ENCODE data around the gene NLRP1. TPM values are rescaled to one million over a fixed set of nuclear protein-coding genes. Genes with fewer than 3 reads are reported as not detected.

The NLRP1 gene
- total and polyA plus RNA-seq, 9 of the 15 experiments (the other 6 are each of a cell fraction or from before 2014, with no cell fraction given) = 4.0 to 69.4 (median 27.7) TPM

GRCh38 chr17:5486206-5487124 is 97.8 kb downstream of the NLRP1 start, which contains the start of gene MIS12 (continued):
- no peak for TF ChIP-seq ZNF609 (CRISPR knock-in tag; IDR thresholded peaks at IDR 0.05; ENCODE audit: borderline replicate concordance)
- TF ChIP-seq XRCC5 (IDR thresholded peaks at IDR 0.05; ENCODE audit: low read depth, low read length) = 0 out of 2 replicates have a peak, but pooled peaks have one; percentile 66
- no peak for TF ChIP-seq OTX1 (CRISPR knock-in tag; IDR thresholded peaks at IDR 0.05)
- no peak for TF ChIP-seq KAT2B (IDR thresholded peaks at IDR 0.05; ENCODE audit: low read depth, low read length)
- no peak for TF ChIP-seq KDM2B (CRISPR knock-in tag; IDR thresholded peaks at IDR 0.05)
- TF ChIP-seq KLF16 (IDR thresholded peaks at IDR 0.05) = peak; percentile 64
- no peak for TF ChIP-seq MECOM (CRISPR knock-in tag; IDR thresholded peaks at IDR 0.05)
- TF ChIP-seq HDAC2 (IDR thresholded peaks at IDR 0.05) = peak; percentile 62; the same call in 1 of the 2 replicates
- no peak for TF ChIP-seq ZNF696 (CRISPR knock-in tag; conservative IDR thresholded peaks at IDR 0.05)
- TF ChIP-seq VEZF1 (CRISPR knock-in tag; IDR thresholded peaks at IDR 0.05) = peak; percentile 99
- TF ChIP-seq TFAP4 (CRISPR knock-in tag; IDR thresholded peaks at IDR 0.05; ENCODE audit: borderline replicate concordance) = peak; percentile 68; the same call in 1 of the 2 replicates
- TF ChIP-seq GATAD2B (IDR thresholded peaks at IDR 0.05; ENCODE audit: borderline replicate concordance) = no peak
- TF ChIP-seq PKNOX1 (IDR thresholded peaks at IDR 0.05) = peak; percentile 90
- TF ChIP-seq MNT (conservative IDR thresholded peaks at IDR 0.05) = peak; percentile 50 to 71
- peak; percentile 47 for TF ChIP-seq ZBTB12 (CRISPR knock-in tag; IDR thresholded peaks at IDR 0.05)

Measured in K562 (cell line).